ENCODE data around the gene HOXD10. TPM values are rescaled to one million over a fixed set of nuclear protein-coding genes. Genes with fewer than 3 reads are reported as not detected.

Gene HOXD10
- total and polyA plus RNA-seq, 7 experiments from 2014 or later = not detected

DNA sequence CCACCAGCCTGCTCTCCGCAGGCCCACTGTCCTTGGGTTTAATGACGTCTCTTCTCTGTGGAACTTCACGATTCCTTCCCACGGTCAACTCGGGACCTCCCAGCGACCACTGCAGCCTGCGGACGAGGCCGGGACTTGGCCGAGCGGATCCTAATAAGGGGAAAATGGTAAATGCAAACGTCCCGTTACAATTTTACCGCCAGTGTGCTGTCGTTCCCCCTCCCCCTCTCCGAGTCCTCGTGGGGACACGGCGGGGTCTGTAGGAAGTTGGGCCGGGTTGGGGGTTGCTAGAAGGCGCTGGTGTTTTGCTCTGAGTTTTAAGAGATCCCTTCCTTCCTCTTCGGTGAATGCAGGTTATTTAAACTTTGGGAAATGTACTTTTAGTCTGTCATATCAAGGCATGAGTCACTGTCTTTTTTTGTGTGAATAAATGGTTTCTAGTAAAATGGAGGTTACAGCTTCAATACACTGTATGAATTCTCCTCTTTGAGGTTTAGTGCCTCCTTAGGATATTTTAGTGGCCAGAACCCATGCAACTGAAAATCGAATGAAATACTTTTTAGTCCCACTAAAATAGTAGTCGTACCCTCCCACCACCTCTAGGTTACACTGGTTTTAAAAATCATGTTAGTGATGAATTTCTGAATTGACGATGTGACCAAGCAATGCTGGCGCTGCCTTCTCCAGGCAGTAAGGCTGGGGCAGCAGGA, 7.2 kb upstream of the HOXD10 start:
- Mint-ChIP-seq H3K36me3 (peaks cover 0 to 18% (median 5%) of the 10 kb centered on the region in 5 donors), H3K4me1 (peaks cover 14 to 40% (median 24%) of the 10 kb centered on the region in 7 donors), H3K9me3 (peaks cover 0 to 61% (median 11%) of the 10 kb centered on the region in 11 donors), H3K27ac (peak overlapping the region in 7 of 9 donors; percentile 17 to 76 (median 58)), H3K27me3 (peaks cover 79 to 89% (median 84%) of the 10 kb centered on the region in 5 donors), H3K4me3 (peak overlapping the region in 8 of 10 donors; percentile 44 to 66 (median 51))
- ChIA-PET CTCF (interaction anchor here (1.4 kb wide), 1 partner anchor 12 kb away, joined by 3 read pairs; no protein-coding TSS in a partner anchor), POLR2A (no interaction called here)
- H3K4me3 ChIP-seq (ENCODE audit: low read length) = no peak overlapping the region
- no peak for ATAC-seq
- no peak overlapping the region for H3K27ac ChIP-seq (ENCODE audit: low read depth, low read length)
- H3K9me3 ChIP-seq (ENCODE audit: control insufficient read depth in 2 of 3, low read length in 3 of 3) = peaks cover 0 to 20% (median 0%) of the 10 kb centered on the region in 3 experiments
- intact Hi-C loops (cut with micrococcal nuclease) = no loop called here
- no peak for DNase-seq
- no peaks in the 10 kb centered on the region for H3K36me3 ChIP-seq (ENCODE audit: control insufficient read depth in 2 of 3, insufficient read depth in 3 of 3, low read length in 3 of 3)
- H3K4me1 ChIP-seq (ENCODE audit: control insufficient read depth in 2 of 2, insufficient read depth in 2 of 2, low read length in 2 of 2) = peaks cover 0 to 18% of the 10 kb centered on the region in 2 donors
- peaks cover 14 to 70% of the 10 kb centered on the region in 2 donors for H3K27me3 ChIP-seq (ENCODE audit: control insufficient read depth in 2 of 2, insufficient read depth in 2 of 2, low read length in 2 of 2)

- Histone ChIP-seq H3K27ac (ENCODE audit: low read depth, low read length) (no peak overlapping the region), H3K36me3 (ENCODE audit: control insufficient read depth in 2 of 3, insufficient read depth in 3 of 3, low read length in 3 of 3) (no peaks in the 10 kb centered on the region), H3K27me3 (ENCODE audit: control insufficient read depth in 2 of 2, insufficient read depth in 2 of 2, low read length in 2 of 2) (peaks cover 20 to 73% of the 10 kb centered on the region in 2 donors), H3K4me1 (ENCODE audit: control insufficient read depth in 2 of 2, insufficient read depth in 2 of 2, low read length in 2 of 2) (peaks cover 0 to 18% of the 10 kb centered on the region in 2 donors), H3K9me3 (ENCODE audit: control insufficient read depth in 2 of 3, low read length in 3 of 3) (peaks cover 0 to 22% (median 0%) of the 10 kb centered on the region in 3 experiments), H3K4me3 (ENCODE audit: low read length) (no peak overlapping the region)
- H3K4me1 Mint-ChIP-seq = peaks cover 11 to 35% (median 24%) of the 10 kb centered on the region in 7 donors
- H3K27me3 Mint-ChIP-seq = peaks cover 75 to 89% (median 82%) of the 10 kb centered on the region in 5 donors
- H3K4me3 Mint-ChIP-seq = peak overlapping the region in 1 of 10 donors; percentile 24
- ATAC-seq (no peak), DNase-seq (no peak)
- peak overlapping the region in 2 of 9 donors; percentile 71 to 76 for H3K27ac Mint-ChIP-seq
- intact Hi-C loops (cut with micrococcal nuclease) = loop anchor here (2.0 to 5.0 kb wide), 3 partner anchors 31 to 52 kb away; no protein-coding TSS in a partner anchor
- ChIA-PET POLR2A (no interaction called here), CTCF (interaction anchor here (1.4 kb wide), 1 partner anchor 12 kb away, joined by 3 read pairs; no protein-coding TSS in a partner anchor)
- H3K9me3 Mint-ChIP-seq = peaks cover 0 to 62% (median 11%) of the 10 kb centered on the region in 11 donors
- peaks cover 0 to 18% (median 6%) of the 10 kb centered on the region in 5 donors for H3K36me3 Mint-ChIP-seq
Observed at GRCh38 chr2:176109946-176110345, 6.6 kb upstream of the HOXD10 start.

DNA sequence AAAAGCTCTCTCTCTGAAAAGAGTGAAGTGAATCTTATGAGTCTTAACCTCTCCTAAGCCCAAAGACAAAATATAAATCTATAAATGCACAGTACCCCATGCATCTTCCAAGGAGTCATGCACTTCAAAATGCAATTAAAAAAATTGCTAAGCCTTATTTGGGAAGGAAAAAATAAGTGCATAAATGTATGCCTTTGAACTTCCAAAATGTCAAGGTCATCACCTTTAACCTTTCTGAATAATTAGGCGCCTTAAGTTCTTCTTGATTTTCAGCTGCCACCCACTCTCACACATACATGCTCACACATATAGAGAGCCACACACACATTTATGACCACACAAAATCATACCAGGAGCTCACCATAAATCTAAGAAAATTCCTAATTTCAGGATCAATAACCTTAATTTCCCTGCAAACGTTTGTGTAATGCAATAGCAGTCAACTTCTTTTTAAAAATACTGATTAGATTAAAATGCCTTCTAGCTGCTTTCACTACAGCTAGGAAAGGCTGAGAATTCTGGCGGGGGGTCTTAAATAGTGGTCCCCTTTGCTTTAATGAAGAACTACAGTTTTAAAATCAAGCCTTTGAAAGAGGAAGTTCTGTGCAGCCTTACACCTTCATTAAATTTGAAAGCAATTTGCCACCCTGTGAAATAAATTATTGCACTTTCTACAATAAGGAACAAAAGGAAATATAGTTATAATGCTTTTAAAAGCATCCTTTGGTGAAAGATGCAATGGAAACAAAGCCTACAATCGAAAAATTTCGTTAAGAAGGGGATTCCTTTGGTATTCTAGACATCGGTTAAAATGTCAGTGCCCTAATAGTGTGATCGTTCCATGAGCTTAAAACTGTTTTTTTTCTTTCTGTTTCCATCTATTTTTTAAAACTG, 5.9 kb upstream of the HOXD10 start:
- DNase-seq = no peak
- POLR2A ChIA-PET = no interaction called here
- H3K27me3 Mint-ChIP-seq = peaks cover 73 to 87% (median 80%) of the 10 kb centered on the region in 5 donors
- Histone ChIP-seq H3K4me3 (ENCODE audit: low read length) (no peak overlapping the region), H3K9me3 (ENCODE audit: control insufficient read depth in 2 of 3, low read length in 3 of 3) (peaks cover 0 to 22% (median 0%) of the 10 kb centered on the region in 3 experiments), H3K27me3 (ENCODE audit: control insufficient read depth in 2 of 2, insufficient read depth in 2 of 2, low read length in 2 of 2) (peaks cover 21 to 76% of the 10 kb centered on the region in 2 donors), H3K36me3 (ENCODE audit: control insufficient read depth in 2 of 3, insufficient read depth in 3 of 3, low read length in 3 of 3) (no peaks in the 10 kb centered on the region), H3K4me1 (ENCODE audit: control insufficient read depth in 2 of 2, insufficient read depth in 2 of 2, low read length in 2 of 2) (peaks cover 0 to 18% of the 10 kb centered on the region in 2 donors), H3K27ac (ENCODE audit: low read depth, low read length) (no peak overlapping the region)
- intact Hi-C loops (cut with micrococcal nuclease) = loop anchor here (2.0 to 5.0 kb wide), 3 partner anchors 32 to 52 kb away; no protein-coding TSS in a partner anchor
- CTCF ChIA-PET = interaction anchor here (1.4 to 1.5 kb wide), 2 partner anchors 11 to 17 kb away, joined by 3 read pairs; no protein-coding TSS in a partner anchor
- peaks cover 0 to 18% (median 6%) of the 10 kb centered on the region in 5 donors for H3K36me3 Mint-ChIP-seq
- peak overlapping the region in 4 of 9 donors; percentile 21 to 71 (median 44) for H3K27ac Mint-ChIP-seq
- peak overlapping the region in 3 of 10 donors; percentile 3 to 24 (median 11) for H3K4me3 Mint-ChIP-seq
- peaks cover 9 to 29% (median 21%) of the 10 kb centered on the region in 7 donors for H3K4me1 Mint-ChIP-seq
- no peak for ATAC-seq
- H3K9me3 Mint-ChIP-seq = peaks cover 0 to 66% (median 10%) of the 10 kb centered on the region in 11 donors

- peaks cover 70 to 87% (median 76%) of the 10 kb centered on the region in 5 donors for H3K27me3 Mint-ChIP-seq
- ATAC-seq (no peak), DNase-seq (no peak)
- H3K9me3 Mint-ChIP-seq = peaks cover 0 to 64% (median 10%) of the 10 kb centered on the region in 11 donors
- H3K4me1 Mint-ChIP-seq = peaks cover 3 to 23% (median 15%) of the 10 kb centered on the region in 7 donors
- Histone ChIP-seq H3K4me3 (ENCODE audit: low read length) (no peak overlapping the region), H3K27ac (ENCODE audit: low read depth, low read length) (no peak overlapping the region), H3K9me3 (ENCODE audit: control insufficient read depth in 2 of 3, low read length in 3 of 3) (peaks cover 0 to 22% (median 0%) of the 10 kb centered on the region in 3 experiments), H3K36me3 (ENCODE audit: control insufficient read depth in 2 of 3, insufficient read depth in 3 of 3, low read length in 3 of 3) (no peaks in the 10 kb centered on the region), H3K27me3 (ENCODE audit: control insufficient read depth in 2 of 2, insufficient read depth in 2 of 2, low read length in 2 of 2) (peaks cover 21 to 79% of the 10 kb centered on the region in 2 donors), H3K4me1 (ENCODE audit: control insufficient read depth in 2 of 2, insufficient read depth in 2 of 2, low read length in 2 of 2) (peaks cover 0 to 14% of the 10 kb centered on the region in 2 donors)
- intact Hi-C loops (cut with micrococcal nuclease) = loop anchor here (2.0 to 5.0 kb wide), 3 partner anchors 32 to 51 kb away; no protein-coding TSS in a partner anchor
- H3K27ac Mint-ChIP-seq = peak overlapping the region in 3 of 9 donors; percentile 40 to 71 (median 48)
- CTCF ChIA-PET = interaction anchor here (1.5 kb wide), 1 partner anchor 16 kb away, joined by 3 read pairs; no protein-coding TSS in a partner anchor
- peak overlapping the region in 3 of 10 donors; percentile 3 to 30 (median 11) for H3K4me3 Mint-ChIP-seq
- POLR2A ChIA-PET = no interaction called here
- peaks cover 0 to 16% (median 4%) of the 10 kb centered on the region in 5 donors for H3K36me3 Mint-ChIP-seq
Observed at GRCh38 chr2:176111309-176111663, 5.3 kb upstream of the HOXD10 start.

DNA sequence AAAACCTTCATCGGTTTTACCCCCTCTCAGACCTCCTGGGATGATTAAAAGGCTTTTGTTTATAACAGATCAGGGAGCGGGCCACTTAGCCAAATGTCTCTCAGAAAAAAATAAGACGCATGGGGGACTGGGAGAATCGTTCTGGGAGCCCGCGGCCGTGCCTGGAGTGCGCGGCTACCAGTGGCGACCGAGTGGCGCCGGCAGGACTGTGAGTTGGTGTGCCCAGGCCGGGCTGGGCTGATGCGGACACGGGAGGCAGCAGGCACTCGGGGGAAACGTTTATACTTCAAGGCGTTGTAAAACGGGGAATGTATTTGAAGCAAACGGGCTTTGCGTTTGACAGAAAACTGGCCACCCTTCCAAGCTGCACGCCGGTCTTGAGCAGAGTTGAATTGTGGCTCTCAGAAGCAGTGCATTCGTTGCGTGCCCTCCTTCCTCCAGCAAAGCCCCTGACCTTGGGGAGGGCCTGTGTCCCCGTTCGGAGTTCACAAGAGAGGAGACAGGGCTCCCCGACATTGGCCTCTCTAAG, 4.7 kb upstream of the HOXD10 start:
- peaks cover 73 to 91% (median 79%) of the 10 kb centered on the region in 5 donors for H3K27me3 Mint-ChIP-seq
- H3K4me3 Mint-ChIP-seq = peak overlapping the region in 2 of 10 donors; percentile 11 to 19
- intact Hi-C loops (cut with micrococcal nuclease) = loop anchor here (2.0 to 5.0 kb wide), 3 partner anchors 33 to 50 kb away; no protein-coding TSS in a partner anchor
- H3K36me3 Mint-ChIP-seq = peaks cover 0 to 17% (median 4%) of the 10 kb centered on the region in 5 donors
- no peak for ATAC-seq
- H3K36me3 ChIP-seq (ENCODE audit: control insufficient read depth in 2 of 3, insufficient read depth in 3 of 3, low read length in 3 of 3) = no peaks in the 10 kb centered on the region
- H3K9me3 Mint-ChIP-seq = peaks cover 2 to 68% (median 10%) of the 10 kb centered on the region in 11 donors
- no peak overlapping the region for H3K4me3 ChIP-seq (ENCODE audit: low read length)
- peaks cover 21 to 82% of the 10 kb centered on the region in 2 donors for H3K27me3 ChIP-seq (ENCODE audit: control insufficient read depth in 2 of 2, insufficient read depth in 2 of 2, low read length in 2 of 2)
- CTCF ChIA-PET = interaction anchor here (1.5 kb wide), 1 partner anchor 15 kb away, joined by 3 read pairs; no protein-coding TSS in a partner anchor
- H3K9me3 ChIP-seq (ENCODE audit: control insufficient read depth in 2 of 3, low read length in 3 of 3) = peaks cover 0 to 22% (median 0%) of the 10 kb centered on the region in 3 experiments
- DNase-seq = no peak
- H3K4me1 Mint-ChIP-seq = peaks cover 0 to 20% (median 12%) of the 10 kb centered on the region in 7 donors
- no peak overlapping the region for H3K27ac ChIP-seq (ENCODE audit: low read depth, low read length)
- POLR2A ChIA-PET = no interaction called here
- peaks cover 0 to 7% of the 10 kb centered on the region in 2 donors for H3K4me1 ChIP-seq (ENCODE audit: control insufficient read depth in 2 of 2, insufficient read depth in 2 of 2, low read length in 2 of 2)
- H3K27ac Mint-ChIP-seq = peak overlapping the region in 3 of 9 donors; percentile 14 to 71 (median 60)

All from naive thymus-derived CD4-positive, alpha-beta T cell (primary cell).